GM18498 (cell line): ENCODE results near the gene CORO6.

Experiments used
- ATAC-seq: cut with Tn5 transposase; IDR thresholded peaks from one replicate; pipeline ENCODE4 v1.9.1; 2021; ENCODE audit warnings: mild to moderate bottlenecking, moderate library complexity; ENCODE audit not compliant: unreplicated experiment

The CORO6 gene

GRCh38 chr17:29613856-29614255, 8.9 kb downstream of the CORO6 start:
- no peak for ATAC-seq

- peak; percentile 40 for ATAC-seq
These were observed 9.3 kb downstream of the CORO6 start for GRCh38 chr17:29613352-29613837.

- no peak for ATAC-seq
These were observed 10.1 kb downstream of the CORO6 start for GRCh38 chr17:29612404-29613280.

GRCh38 chr17:29612094-29612403, 10.7 kb downstream of the CORO6 start:
- no peak for ATAC-seq

GRCh38 chr17:29611351-29612093, 11.2 kb downstream of the CORO6 start:
- no peak for ATAC-seq

- ATAC-seq, result no peak
These were observed 12.3 kb downstream of the CORO6 start for GRCh38 chr17:29610395-29610794.

- ATAC-seq, result no peak
These were observed 13.7 kb downstream of the CORO6 start for GRCh38 chr17:29608986-29609385.

- ATAC-seq, result no peak
These were observed 15.0 kb downstream of the CORO6 start for GRCh38 chr17:29607557-29608195.

GRCh38 chr17:29603109-29603674, 19.5 kb downstream of the CORO6 start:
- no peak for ATAC-seq

- no peak for ATAC-seq
These were observed 25.1 kb downstream of the CORO6 start for GRCh38 chr17:29597361-29598172.

- no peak for ATAC-seq
These were observed 25.9 kb downstream of the CORO6 start for GRCh38 chr17:29596811-29597210.

GRCh38 chr17:29595943-29596774, 26.6 kb downstream of the CORO6 start:
- ATAC-seq, result no peak

GRCh38 chr17:29595107-29595942, 27.4 kb downstream of the CORO6 start:
- no peak for ATAC-seq

- ATAC-seq, result no peak
These were observed 28.1 kb downstream of the CORO6 start for GRCh38 chr17:29594519-29595090.

GRCh38 chr17:29593591-29594518, 28.9 kb downstream of the CORO6 start:
- no peak for ATAC-seq

- no peak for ATAC-seq
These were observed 29.7 kb downstream of the CORO6 start, which contains the start of gene ANKRD13B for GRCh38 chr17:29592850-29593551. Gene ANKRD13B, plus strand, starts transcription at chr17:29593132. Its CDS starts 490 bp downstream, at chr17:29593622.
